Nephron progenitor cell (in vitro differentiated cells): ENCODE data around the gene TGFA.

Experiments used
- DNase-seq: peaks from one replicate; pipeline ENCODE4 v3.0.0; 2021
- H3K27ac Mint-ChIP-seq: 2 replicates; pipeline ENCODE4 v1.8.0; 2021; ENCODE audit warnings: mild to moderate bottlenecking, moderate library complexity, mixed read lengths
- H3K27me3 Mint-ChIP-seq: 2 replicates; pipeline ENCODE4 v1.8.0; 2021; ENCODE audit warnings: mild to moderate bottlenecking, low read depth, mixed read lengths; ENCODE audit not compliant: poor library complexity
- H3K36me3 Mint-ChIP-seq: 2 replicates; pipeline ENCODE4 v1.8.0; 2021; ENCODE audit warnings: low read depth, mixed read lengths
- H3K4me1 Mint-ChIP-seq: 2 replicates; pipeline ENCODE4 v1.8.0; 2021; ENCODE audit warnings: mixed read lengths
- H3K4me3 Mint-ChIP-seq: 2 replicates; pipeline ENCODE4 v1.8.0; 2021; ENCODE audit warnings: mild to moderate bottlenecking, moderate library complexity, mixed read lengths
- H3K9me3 Mint-ChIP-seq: 2 replicates; pipeline ENCODE4 v1.8.0; 2021; ENCODE audit warnings: mild to moderate bottlenecking, moderate library complexity, mixed read lengths
- TF ChIP-seq, protein P1 (sequence below): fragments of 200-600 bp; sonication (generic); IDR thresholded peaks from 2 replicates; pipeline ENCODE4 v1.5.0; 2021; ENCODE audit warnings: antibody characterized with exemption

Gene TGFA

DNA sequence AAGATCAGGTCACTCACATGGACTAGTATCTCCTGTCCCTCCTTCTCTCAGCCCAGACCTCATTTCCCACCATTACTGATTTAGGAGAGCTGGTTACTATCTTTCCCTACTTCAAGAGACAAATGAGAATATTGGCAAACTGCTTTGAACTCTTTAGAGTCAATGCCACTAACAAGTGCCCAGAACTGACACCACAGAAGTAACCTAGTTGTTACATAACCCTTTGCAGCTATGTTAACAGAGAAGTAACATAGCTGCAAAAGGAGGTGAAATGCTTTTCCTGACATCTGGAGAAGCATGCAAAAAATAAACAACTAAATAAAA, 30.0 kb downstream of the TGFA start:
- H3K27ac Mint-ChIP-seq = no peak overlapping the region

DNA sequence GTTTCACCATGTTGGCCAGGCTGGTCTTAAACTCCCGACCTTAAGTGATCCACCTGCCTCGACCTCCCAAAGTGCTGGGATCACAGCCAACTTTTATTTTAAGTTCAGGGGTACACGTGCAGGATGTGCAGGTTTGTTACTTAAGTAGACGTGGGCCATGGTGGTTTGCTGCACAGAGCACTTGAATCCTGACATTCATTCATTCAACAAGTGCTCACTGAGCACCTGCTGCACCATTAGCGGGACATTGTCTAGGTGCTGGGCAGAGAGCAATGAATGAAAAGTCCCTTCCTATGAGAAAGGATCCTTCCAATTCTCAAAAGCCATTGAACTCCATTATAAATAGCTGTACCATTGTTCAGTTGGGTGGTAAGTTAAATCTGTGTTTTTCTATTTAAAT, 31.0 kb downstream of the TGFA start:
- peaks cover 32% of the 10 kb centered on the region for H3K4me1 Mint-ChIP-seq
- TF ChIP-seq, protein P1, sequence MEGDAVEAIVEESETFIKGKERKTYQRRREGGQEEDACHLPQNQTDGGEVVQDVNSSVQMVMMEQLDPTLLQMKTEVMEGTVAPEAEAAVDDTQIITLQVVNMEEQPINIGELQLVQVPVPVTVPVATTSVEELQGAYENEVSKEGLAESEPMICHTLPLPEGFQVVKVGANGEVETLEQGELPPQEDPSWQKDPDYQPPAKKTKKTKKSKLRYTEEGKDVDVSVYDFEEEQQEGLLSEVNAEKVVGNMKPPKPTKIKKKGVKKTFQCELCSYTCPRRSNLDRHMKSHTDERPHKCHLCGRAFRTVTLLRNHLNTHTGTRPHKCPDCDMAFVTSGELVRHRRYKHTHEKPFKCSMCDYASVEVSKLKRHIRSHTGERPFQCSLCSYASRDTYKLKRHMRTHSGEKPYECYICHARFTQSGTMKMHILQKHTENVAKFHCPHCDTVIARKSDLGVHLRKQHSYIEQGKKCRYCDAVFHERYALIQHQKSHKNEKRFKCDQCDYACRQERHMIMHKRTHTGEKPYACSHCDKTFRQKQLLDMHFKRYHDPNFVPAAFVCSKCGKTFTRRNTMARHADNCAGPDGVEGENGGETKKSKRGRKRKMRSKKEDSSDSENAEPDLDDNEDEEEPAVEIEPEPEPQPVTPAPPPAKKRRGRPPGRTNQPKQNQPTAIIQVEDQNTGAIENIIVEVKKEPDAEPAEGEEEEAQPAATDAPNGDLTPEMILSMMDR = no peak
- H3K36me3 Mint-ChIP-seq = no peaks in the 10 kb centered on the region
- no peak for DNase-seq
- no peaks in the 10 kb centered on the region for H3K9me3 Mint-ChIP-seq
- no peak overlapping the region for H3K27ac Mint-ChIP-seq
- peaks cover 10% of the 10 kb centered on the region for H3K27me3 Mint-ChIP-seq
- no peak overlapping the region for H3K4me3 Mint-ChIP-seq

More for the DNA sequence above, 30.0 kb downstream of the TGFA start:
- DNase-seq = no peak
- Mint-ChIP-seq H3K4me3 (no peak overlapping the region), H3K9me3 (no peaks in the 10 kb centered on the region), H3K36me3 (no peaks in the 10 kb centered on the region), H3K27me3 (peaks cover 9% of the 10 kb centered on the region), H3K4me1 (peaks cover 39% of the 10 kb centered on the region)
- TF ChIP-seq, protein P1 = no peak

DNA sequence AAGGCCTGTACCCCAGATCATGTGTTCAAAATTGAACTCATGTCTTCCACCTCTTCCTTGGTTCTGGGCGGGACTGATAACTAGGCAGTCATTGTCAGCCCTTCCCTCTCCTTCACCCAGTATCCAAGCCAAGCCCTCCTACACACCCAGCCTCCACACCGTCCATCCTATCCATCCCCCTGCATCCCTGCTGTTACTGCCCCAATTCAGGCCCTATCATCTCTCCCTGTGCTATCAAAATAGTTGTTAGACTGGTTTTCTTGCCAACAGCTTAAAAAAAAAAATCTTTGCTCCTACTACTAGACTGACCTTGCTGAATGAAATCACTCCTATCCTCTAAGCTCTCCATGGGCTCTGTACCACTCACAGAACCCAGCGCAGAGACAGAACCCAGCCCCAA, 32.8 kb downstream of the TGFA start:
- no peaks in the 10 kb centered on the region for H3K36me3 Mint-ChIP-seq
- no peak overlapping the region for H3K4me3 Mint-ChIP-seq
- TF ChIP-seq, protein P1 = no peak
- no peaks in the 10 kb centered on the region for H3K9me3 Mint-ChIP-seq
- peaks cover 41% of the 10 kb centered on the region for H3K4me1 Mint-ChIP-seq
- no peak overlapping the region for H3K27ac Mint-ChIP-seq
- no peak for DNase-seq
- peaks cover 10% of the 10 kb centered on the region for H3K27me3 Mint-ChIP-seq

DNA sequence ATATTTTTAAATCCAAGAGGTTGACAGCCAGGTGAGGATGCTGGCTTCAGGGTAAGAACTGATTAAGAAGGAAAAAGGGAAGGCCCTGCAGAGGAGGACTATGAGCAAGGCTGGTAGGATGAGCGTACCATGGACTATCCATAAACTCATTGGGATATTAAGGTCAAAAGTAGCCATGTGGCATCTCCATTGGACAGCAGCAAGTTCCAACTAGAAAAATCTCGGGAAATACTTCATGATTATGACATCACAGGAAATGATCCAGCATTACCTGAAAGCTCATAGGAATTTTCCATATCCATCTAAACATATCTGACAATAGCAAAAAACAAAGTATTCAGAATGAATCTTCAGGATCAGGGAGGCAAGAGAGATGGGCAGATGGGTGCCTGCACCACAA, 34.2 kb downstream of the TGFA start:
- H3K27me3 Mint-ChIP-seq = peaks cover 10% of the 10 kb centered on the region
- no peaks in the 10 kb centered on the region for H3K9me3 Mint-ChIP-seq
- H3K4me1 Mint-ChIP-seq = peaks cover 50% of the 10 kb centered on the region
- no peak overlapping the region for H3K4me3 Mint-ChIP-seq
- no peak for DNase-seq
- H3K36me3 Mint-ChIP-seq = no peaks in the 10 kb centered on the region
- no peak overlapping the region for H3K27ac Mint-ChIP-seq
- TF ChIP-seq, protein P1 = no peak

DNA sequence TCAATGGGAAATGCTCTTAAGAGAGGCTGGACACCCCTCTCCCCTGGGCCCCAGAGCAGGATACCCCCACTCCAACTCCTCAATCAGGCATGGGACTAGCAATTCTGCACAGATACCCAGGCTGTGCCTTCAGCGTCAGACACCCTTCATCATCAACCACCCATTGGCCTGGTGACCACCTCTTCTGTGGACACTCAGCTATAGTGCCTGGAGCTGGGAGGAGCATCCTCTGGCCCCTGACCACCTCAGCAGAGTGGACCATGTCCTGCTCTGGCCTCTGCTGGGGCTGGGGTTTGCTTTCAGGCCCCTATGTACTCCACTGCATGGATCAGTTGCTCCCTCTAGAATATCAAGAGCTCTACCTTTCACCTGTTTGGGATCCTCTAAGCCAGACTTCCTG, 35.1 kb downstream of the TGFA start:
- DNase-seq = no peak
- H3K9me3 Mint-ChIP-seq = no peaks in the 10 kb centered on the region
- peaks cover 10% of the 10 kb centered on the region for H3K27me3 Mint-ChIP-seq
- TF ChIP-seq, protein P1 = no peak
- no peak overlapping the region for H3K27ac Mint-ChIP-seq
- H3K4me1 Mint-ChIP-seq = peaks cover 50% of the 10 kb centered on the region
- no peak overlapping the region for H3K4me3 Mint-ChIP-seq
- no peaks in the 10 kb centered on the region for H3K36me3 Mint-ChIP-seq

DNA sequence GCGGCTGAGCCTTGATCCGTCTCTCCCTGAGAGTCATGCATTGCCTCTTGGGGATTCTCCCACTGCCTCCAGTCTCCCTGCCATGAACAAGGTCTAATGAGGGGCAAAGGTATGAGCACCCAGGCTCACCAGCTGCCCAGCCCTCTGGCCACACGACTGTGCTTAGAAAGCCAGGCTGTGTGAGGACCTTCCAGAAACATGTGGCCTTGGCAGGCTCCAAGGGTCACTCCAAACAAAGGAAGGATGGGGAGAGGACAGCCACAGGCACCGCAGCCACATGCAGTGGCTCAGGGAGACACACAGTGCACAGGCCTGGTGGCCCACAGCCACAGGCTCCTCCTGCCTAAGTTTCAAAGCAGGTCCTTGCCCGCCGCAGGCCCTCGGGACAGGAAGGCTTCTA, 35.8 kb downstream of the TGFA start:
- no peak for DNase-seq
- H3K27me3 Mint-ChIP-seq = peaks cover 10% of the 10 kb centered on the region
- H3K9me3 Mint-ChIP-seq = no peaks in the 10 kb centered on the region
- peaks cover 55% of the 10 kb centered on the region for H3K4me1 Mint-ChIP-seq
- no peak overlapping the region for H3K27ac Mint-ChIP-seq
- H3K4me3 Mint-ChIP-seq = no peak overlapping the region
- H3K36me3 Mint-ChIP-seq = no peaks in the 10 kb centered on the region
- TF ChIP-seq, protein P1 = no peak
